SK-N-SH (cell line): ENCODE results near the gene GPR183.

ENCODE experiments used
- EP300 ChIP-seq, 2 experiments: IDR thresholded peaks; 2 replicates each; pipeline versions ENCODE4 v1.4.0 to v1.6.1; 2012; ENCODE audit warnings: borderline replicate concordance in 1 of 2, low read depth in 1 of 2, low read length in 1 of 2
- NRF1 ChIP-seq: IDR thresholded peaks from 2 replicates; pipeline ENCODE4 v1.6.1; 2012; ENCODE audit warnings: low read depth, mild to moderate bottlenecking, low read length
- SMC3 ChIP-seq: IDR thresholded peaks from 2 replicates; pipeline ENCODE4 v1.6.1; 2012; ENCODE audit warnings: low read depth, low read length, improper control_type of control experiment
- TEAD4 ChIP-seq: IDR thresholded peaks from 2 replicates; pipeline ENCODE4 v1.4.0; 2012; ENCODE audit warnings: mild to moderate bottlenecking, borderline replicate concordance; ENCODE audit not compliant: insufficient read depth
- USF2 ChIP-seq: fragments of 150-350 bp; IDR thresholded peaks from 2 replicates; pipeline ENCODE4 v1.6.1; 2017; ENCODE audit warnings: antibody characterized with exemption, low read length, low read depth, borderline replicate concordance
- YY1 ChIP-seq: IDR thresholded peaks from 2 replicates; pipeline ENCODE4 v1.4.0; 2012; ENCODE audit warnings: low read depth, mild to moderate bottlenecking
- TF ChIP-seq, protein P1 (sequence below): IDR thresholded peaks from 2 replicates; pipeline ENCODE4 v1.4.0; 2012; ENCODE audit warnings: low read depth
- TF ChIP-seq, protein P2 (sequence below): fragments of 200-600 bp; sonication (generic); IDR thresholded peaks from 2 replicates; pipeline ENCODE4 v1.6.1; 2017; ENCODE audit warnings: antibody characterized with exemption, mild to moderate bottlenecking, moderate library complexity

DNA sequence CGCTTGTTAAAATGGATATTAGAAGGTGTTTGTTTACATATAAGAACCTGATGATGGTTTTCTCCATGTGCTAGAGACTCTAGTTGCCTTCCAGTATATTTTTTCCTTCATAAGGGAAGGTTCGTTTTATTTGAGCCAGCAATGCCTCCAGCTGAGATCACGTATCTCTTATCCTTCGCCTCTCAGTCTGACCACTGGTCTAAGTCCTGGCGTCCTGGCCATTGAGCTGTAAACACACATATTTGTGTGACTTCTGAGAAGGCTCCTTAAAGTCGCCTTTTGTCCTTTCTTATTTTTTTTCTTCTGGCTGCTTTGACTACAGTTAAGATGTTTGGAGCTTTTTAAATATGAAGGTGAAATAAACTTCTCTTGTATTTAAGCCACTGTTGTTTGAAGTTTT is 23.7 kb upstream of the GPR183 start:
- TF ChIP-seq, protein P1, sequence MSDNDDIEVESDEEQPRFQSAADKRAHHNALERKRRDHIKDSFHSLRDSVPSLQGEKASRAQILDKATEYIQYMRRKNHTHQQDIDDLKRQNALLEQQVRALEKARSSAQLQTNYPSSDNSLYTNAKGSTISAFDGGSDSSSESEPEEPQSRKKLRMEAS, result no peak
- TF ChIP-seq, protein P2, sequence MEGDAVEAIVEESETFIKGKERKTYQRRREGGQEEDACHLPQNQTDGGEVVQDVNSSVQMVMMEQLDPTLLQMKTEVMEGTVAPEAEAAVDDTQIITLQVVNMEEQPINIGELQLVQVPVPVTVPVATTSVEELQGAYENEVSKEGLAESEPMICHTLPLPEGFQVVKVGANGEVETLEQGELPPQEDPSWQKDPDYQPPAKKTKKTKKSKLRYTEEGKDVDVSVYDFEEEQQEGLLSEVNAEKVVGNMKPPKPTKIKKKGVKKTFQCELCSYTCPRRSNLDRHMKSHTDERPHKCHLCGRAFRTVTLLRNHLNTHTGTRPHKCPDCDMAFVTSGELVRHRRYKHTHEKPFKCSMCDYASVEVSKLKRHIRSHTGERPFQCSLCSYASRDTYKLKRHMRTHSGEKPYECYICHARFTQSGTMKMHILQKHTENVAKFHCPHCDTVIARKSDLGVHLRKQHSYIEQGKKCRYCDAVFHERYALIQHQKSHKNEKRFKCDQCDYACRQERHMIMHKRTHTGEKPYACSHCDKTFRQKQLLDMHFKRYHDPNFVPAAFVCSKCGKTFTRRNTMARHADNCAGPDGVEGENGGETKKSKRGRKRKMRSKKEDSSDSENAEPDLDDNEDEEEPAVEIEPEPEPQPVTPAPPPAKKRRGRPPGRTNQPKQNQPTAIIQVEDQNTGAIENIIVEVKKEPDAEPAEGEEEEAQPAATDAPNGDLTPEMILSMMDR, result no peak
- TF ChIP-seq TEAD4 (no peak), YY1 (no peak), USF2 (no peak), EP300 (IDR thresholded peaks at IDR 0.05; ENCODE audit: borderline replicate concordance in 1 of 2, low read depth in 1 of 2, low read length in 1 of 2) (no peak), SMC3 (no peak), NRF1 (no peak)
